Astrocyte of the cerebellum (primary cell): ENCODE results near the gene NUB1.

ENCODE experiments used
- DNase-seq: peaks from one replicate; pipeline ENCODE4 v3.0.0-alpha.2; 2011; ENCODE audit warnings: low read depth
- H3K4me3 ChIP-seq: 2 replicates; pipeline ENCODE4 v1.5.1; 2011; ENCODE audit warnings: mild to moderate bottlenecking, low read depth, low read length, moderate library complexity
- CTCF ChIP-seq: IDR thresholded peaks from 2 replicates; pipeline ENCODE4 v1.5.1; 2012; ENCODE audit warnings: low read length, low read depth, moderate library complexity, mild to moderate bottlenecking; ENCODE audit errors: missing control alignments
- in situ Hi-C: cut with HindIII; loops from 2 replicates; pipeline ENCODE4 v1.10.0; 2017; ENCODE audit warnings: low sequenced_read_pairs

Gene NUB1

DNA sequence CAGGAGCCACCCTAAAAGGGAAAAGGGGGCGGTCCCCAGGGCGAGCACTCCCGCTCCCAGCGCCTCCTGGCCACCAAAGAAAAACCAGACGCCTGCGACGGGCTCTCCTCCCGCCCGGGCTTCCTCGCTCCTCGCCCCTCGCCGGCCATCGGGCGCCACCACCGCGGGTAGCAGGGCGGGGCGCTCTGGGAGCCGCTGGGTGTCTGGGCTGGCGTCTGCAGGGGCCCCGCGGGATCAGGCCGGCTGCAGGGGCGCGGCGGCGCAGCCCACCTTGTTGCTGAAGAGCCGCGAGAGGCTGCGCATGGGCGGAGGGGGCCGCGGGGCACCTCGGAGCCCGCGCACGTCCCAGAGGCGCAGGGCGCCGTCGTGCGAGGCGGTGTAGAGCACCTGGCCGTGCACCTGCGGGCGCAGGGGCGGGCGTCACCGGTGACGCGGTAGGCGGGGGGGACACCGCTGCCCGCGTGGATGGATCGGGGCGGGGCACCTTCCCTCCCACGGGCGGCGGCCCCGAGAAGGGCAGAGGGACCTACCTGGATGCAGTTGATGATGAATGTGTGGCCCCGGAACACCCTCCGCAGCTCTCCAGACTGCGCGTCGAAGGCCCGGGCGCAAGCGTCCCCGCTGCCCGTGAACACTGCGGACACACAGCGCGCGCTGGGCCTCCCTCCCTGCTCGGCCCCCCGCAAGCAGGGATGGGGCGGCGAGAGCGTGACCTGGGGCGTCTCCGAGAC, 39.9 kb downstream of the NUB1 start:
- in situ Hi-C loops = no loop called here
- peak overlapping the region; percentile 9 for H3K4me3 ChIP-seq
- no peak for DNase-seq
- no peak for TF ChIP-seq CTCF

DNA sequence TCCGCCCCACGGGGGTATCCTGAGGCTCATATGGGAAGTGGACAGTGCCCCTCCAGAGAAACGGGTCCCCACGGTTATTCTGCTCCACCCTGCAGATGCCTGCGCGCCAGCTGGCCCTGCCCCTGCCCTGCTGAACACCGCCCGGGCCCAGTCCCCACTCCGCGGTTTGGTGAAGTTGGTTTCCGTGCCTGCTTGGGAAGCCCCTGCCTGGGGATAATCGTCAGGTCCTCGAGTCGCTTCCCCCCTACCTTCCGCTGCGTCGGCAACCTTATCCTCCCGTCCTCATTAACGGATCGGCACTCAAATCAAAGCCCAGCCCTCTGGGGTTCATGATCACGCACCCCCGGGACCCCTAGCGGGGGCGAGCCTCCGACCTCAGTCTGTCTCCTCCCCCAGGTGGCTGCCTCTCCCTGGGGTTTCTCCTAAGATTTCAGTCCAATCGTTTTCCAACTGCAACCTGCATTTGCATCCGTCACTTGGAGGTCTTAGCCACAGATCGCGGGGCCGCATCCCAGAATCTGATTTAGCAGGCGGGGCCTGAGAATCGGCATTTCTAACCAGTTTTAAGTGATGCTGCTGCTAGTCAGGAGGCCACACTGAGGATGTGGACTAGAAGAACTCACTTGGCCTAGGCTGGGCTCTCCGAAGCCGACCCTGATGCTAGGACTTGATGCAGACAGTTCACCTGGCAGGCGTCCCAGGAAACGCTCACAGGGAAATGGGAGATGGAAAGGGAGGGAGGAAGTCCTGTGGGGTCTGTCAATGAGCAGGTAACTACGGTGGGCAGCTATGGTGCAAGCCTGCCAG, 40.7 kb downstream of the NUB1 start:
- peak overlapping the region; percentile 9 for H3K4me3 ChIP-seq
- in situ Hi-C loops = no loop called here
- TF ChIP-seq CTCF = no peak
- no peak for DNase-seq

- in situ Hi-C loops = no loop called here
- H3K4me3 ChIP-seq = no peak overlapping the region
- DNase-seq = no peak
- no peak for TF ChIP-seq CTCF
Measured at GRCh38 chr7:151383638-151384351, 42.2 kb downstream of the NUB1 start.

- DNase-seq = no peak
- in situ Hi-C loops = no loop called here
- H3K4me3 ChIP-seq = no peak overlapping the region
- no peak for TF ChIP-seq CTCF
Measured at GRCh38 chr7:151384352-151384697, 42.7 kb downstream of the NUB1 start.

DNA sequence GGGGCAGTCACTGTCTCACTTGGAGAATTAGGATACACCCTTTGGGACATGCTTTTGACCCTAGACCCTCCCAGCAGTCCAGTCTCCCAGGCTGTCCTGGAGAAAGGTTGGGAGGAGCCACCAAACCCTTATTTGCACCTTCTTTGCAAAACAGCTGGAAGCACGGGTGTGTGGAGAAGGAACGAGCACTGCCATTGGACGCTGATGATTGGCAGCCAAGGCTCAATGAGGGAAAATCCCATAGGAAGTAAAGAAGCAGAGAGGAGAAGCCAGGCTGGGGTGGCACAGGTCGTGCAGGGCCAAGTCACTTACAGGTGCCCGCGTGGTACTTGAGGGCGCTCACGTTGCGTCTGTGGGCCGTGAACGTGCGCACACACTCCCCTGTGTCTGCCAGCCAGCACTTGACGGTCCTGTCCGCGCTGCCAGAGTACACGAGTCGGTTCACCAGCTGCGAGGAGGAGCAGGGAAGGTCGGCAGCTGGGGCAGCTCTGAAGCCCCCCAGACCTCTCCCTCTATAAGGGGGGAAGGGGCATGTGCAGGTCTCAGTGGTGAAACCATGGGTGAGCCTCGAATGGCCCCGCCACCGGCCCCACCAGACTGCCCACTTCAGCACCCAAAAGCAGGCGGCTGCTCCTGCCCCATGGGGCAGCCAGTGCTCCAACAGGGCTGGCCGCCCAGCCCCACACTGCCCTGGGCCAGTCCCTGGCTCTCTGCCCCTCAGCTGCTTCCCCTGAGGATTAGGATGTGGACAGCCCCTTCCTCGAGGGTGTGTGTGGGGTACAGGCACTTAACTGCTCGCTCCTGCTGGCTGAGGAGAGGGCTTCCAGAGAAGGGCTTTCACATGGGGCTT, 43.4 kb downstream of the NUB1 start:
- no peak for TF ChIP-seq CTCF
- H3K4me3 ChIP-seq = no peak overlapping the region
- in situ Hi-C loops = no loop called here
- no peak for DNase-seq
